ENCODE data around the gene GABRR1.

The GABRR1 gene

GRCh38 chr6:89214197-89214596 is 3.0 kb downstream of the GABRR1 start:
- no peak for DNase-seq

- DNase-seq = no peak
Measured at GRCh38 chr6:89212472-89212871, 4.7 kb downstream of the GABRR1 start.

GRCh38 chr6:89209457-89209856 is 7.7 kb downstream of the GABRR1 start:
- no peak for DNase-seq

DNA sequence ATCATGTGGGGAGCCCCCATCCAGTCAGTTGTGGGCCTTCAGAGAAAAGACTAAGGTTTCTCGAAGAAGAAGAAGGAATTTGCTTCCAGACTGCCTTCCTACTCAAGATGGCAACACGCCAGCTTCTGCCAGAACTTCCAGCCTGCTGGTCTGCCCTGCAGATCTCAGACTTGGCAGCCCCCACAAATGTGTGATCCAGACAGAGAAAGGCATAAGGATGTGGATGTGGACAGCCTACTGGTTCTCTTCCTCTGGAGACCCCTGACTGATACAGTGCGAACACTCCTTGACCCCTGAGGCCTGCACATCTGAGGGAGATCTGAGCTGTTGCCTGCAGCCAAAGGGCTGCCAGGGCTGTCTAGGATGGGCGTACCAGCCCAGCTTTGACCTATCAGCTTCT is 8.6 kb downstream of the GABRR1 start:
- no peak for DNase-seq

- DNase-seq = no peak
Measured at GRCh38 chr6:89205819-89206218, 11.3 kb downstream of the GABRR1 start.

- peak in 1 of 2 experiments; percentile 14 for DNase-seq
Measured at GRCh38 chr6:89204096-89204495, 13.1 kb downstream of the GABRR1 start.

- DNase-seq = no peak
Measured at GRCh38 chr6:89200706-89201215, 16.4 kb downstream of the GABRR1 start.

DNA sequence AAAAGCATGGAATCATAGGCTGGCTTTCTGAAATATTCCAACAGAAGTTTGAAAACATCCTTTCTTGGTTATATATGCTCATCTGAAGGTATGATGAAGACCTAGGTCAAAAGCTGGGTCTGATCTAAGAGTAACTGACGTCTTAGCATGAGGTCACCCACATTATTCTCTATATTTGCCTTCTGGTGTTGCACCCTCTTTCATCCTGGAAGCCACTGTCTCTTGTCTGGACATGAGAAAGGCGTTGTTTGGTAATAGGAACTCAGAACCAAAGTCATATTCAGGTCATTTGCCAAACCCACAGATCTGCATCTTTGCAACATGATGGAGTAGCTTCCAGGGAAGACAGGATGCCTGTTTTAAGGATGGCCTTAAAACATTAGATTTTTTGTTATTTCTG is 17.6 kb downstream of the GABRR1 start:
- DNase-seq = no peak

GRCh38 chr6:89198235-89198634 is 18.9 kb downstream of the GABRR1 start:
- DNase-seq = no peak

- DNase-seq = no peak
Measured at GRCh38 chr6:89197141-89197540, 20.0 kb downstream of the GABRR1 start.

GRCh38 chr6:89194559-89194958 is 22.6 kb downstream of the GABRR1 start:
- DNase-seq = no peak

- DNase-seq = no peak
Measured at GRCh38 chr6:89190741-89191140, 26.4 kb downstream of the GABRR1 start.

- no peak for DNase-seq
Measured at GRCh38 chr6:89187504-89187903, 29.7 kb downstream of the GABRR1 start.

DNA sequence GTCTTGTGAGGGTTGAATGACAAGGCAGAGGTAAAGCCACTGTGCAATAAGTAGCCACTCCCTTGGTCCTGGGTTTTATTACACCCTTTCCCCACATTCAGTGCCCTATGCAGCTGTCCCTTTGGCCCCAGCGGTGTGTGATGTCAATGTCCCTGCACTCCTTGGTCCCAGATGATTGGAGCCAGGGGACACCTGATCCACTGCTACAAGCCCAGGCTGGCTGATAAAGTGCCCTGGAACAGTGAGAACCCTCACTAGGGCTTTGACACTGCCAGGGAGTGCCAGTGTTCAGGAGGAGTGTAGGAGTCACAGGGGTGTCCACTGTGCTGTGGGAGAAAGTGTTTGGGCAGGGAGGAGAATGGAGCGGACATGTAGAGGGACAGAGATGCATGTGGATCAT is 30.4 kb downstream of the GABRR1 start:
- DNase-seq = no peak

- no peak for DNase-seq
Measured at GRCh38 chr6:89184344-89184743, 32.8 kb downstream of the GABRR1 start.

GRCh38 chr6:89183294-89183693 is 33.9 kb downstream of the GABRR1 start:
- no peak for DNase-seq

- DNase-seq = no peak
Measured at GRCh38 chr6:89180971-89181370, 36.2 kb downstream of the GABRR1 start.

- no peak for DNase-seq
Measured at GRCh38 chr6:89180112-89180511, 37.0 kb downstream of the GABRR1 start.

GRCh38 chr6:89173634-89174033 is 43.5 kb downstream of the GABRR1 start:
- DNase-seq = no peak

GRCh38 chr6:89172131-89172530 is 45.0 kb downstream of the GABRR1 start:
- no peak for DNase-seq

DNA sequence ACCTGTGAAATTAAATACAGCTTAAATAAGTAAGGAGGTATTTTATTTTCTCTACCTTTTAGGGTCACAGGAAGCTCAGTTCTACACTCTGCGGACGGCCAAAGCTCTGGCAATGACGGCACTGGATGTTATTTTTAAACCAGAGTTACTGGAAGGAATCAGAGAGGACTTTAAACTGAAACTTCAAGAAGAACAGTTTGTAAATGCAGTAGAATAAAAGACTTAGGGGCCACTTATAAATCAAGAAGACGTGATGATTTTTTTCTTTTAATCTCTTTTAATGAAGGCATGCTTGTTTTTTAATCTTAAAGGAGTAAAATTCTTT is 55.1 kb downstream of the GABRR1 start:
- no peak for DNase-seq

DNA sequence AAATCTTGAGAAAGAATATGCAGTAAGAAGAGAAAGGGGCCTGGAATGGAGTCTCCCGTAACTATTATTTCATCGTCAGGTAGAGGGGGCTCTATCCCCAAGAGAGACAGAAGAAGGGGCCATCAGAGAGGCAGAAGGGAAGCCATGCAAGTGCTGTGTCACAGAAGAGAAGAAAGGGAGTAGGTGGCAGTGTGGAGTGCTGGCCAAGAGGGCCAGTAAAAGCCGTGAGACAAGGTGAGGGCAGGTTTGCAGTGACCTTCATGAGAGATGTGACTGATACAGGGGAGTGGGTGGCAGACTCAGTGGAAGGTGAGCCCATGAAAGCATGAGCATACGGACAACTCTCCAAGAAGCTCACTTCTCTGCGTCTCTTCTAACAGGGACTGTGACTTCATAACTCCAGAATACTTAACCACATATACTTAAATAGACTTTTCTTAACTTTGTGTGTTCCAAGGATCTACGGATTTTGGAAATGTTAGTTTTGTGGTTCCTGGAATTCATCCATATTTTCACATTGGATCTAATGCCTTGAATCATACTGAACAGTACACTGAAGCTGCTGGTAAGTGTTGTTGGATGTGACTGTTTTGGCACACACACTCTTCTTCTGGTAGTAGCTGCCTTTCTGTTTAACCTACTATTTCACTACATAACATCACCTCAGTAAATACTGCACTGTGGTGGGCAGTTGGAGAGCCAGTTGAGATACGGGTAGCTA is 55.7 kb downstream of the GABRR1 start:
- DNase-seq = no peak

DNA sequence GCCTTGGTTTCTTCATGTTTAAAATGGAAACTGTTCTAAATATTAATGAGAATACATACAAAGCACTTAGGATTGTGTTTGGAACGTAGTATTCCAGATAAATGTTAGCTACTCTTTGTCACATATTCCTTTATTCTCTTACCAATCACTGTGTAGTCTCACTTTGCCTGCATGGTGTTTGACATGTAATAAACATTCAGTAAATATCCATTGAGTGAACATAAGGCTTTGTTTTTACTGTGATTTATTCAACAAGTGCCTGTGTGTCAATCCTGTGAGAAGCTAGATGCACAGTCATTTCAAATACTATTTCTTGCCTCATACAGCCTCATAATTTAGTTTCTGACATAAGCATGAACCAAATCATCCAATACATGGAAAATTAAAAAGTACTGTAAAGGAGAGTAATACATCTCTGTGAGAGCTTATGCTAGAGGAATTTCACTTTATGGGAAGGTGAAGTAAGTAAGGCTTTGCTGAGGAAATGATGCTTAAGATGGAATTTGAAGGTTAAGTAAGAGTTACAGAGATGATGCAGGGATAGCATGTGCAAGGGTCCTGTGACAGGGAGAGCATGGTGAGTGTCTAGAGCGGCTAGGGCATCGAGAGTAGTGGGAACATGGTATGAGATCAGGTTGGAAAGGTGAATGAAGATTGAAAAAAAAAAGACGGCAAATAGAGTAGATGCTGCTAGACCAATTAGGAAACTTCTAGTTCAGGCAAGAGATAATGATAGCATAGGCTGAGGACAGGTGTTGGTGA is 56.6 kb downstream of the GABRR1 start:
- DNase-seq = no peak

- no peak for DNase-seq
Measured at GRCh38 chr6:89154131-89154530, 63.0 kb downstream of the GABRR1 start.
